Neural cell (in vitro differentiated cells): ENCODE results near the gene TTLL1. TPM values are rescaled to one million over a fixed set of nuclear protein-coding genes. Genes with fewer than 3 reads are reported as not detected.

Experiments used
- H2AFZ ChIP-seq: fragments of 200-600, 300-800 bp; sonication (generic), shearing (Covaris generic); 2 replicates; pipeline ENCODE4 v1.6.0; 2014; ENCODE audit warnings: low read depth, mild to moderate bottlenecking, antibody characterized with exemption, low read length, moderate library complexity
- H3F3A ChIP-seq: fragments of 200-600 bp; shearing (Covaris generic); 2 replicates; pipeline ENCODE4 v1.6.1; 2016; ENCODE audit warnings: mild to moderate bottlenecking, moderate library complexity, mixed read lengths, antibody characterized with exemption, low read length; ENCODE audit not compliant: insufficient read depth, poor library complexity, severe bottlenecking
- H3K27ac ChIP-seq: fragments of 200-600, 300-800 bp; sonication (generic), shearing (Covaris generic); 2 replicates; pipeline ENCODE4 v1.5.1; 2014; ENCODE audit warnings: mild to moderate bottlenecking, low read length, moderate library complexity
- H3K27me3 ChIP-seq: fragments of 300-800, 200-600 bp; sonication (generic), shearing (Covaris generic); 2 replicates; pipeline ENCODE4 v1.6.0; 2014; ENCODE audit warnings: mild to moderate bottlenecking, low read depth, low read length, moderate library complexity; ENCODE audit not compliant: insufficient read depth
- H3K36me3 ChIP-seq: fragments of 300-800, 200-600 bp; sonication (generic), shearing (Covaris generic); 2 replicates; pipeline ENCODE4 v1.5.1; 2014; ENCODE audit warnings: mild to moderate bottlenecking, antibody characterized with exemption, low read length, moderate library complexity; ENCODE audit not compliant: insufficient read depth
- H3K4me2 ChIP-seq: fragments of 300-800, 200-600 bp; sonication (generic), shearing (Covaris generic); 2 replicates; pipeline ENCODE4 v1.6.0; 2014; ENCODE audit warnings: mild to moderate bottlenecking, low read length
- H3K4me3 ChIP-seq: fragments of 300-800, 200-600 bp; sonication (generic), shearing (Covaris generic); 2 replicates; pipeline ENCODE4 v1.5.1; 2014; ENCODE audit warnings: mild to moderate bottlenecking, low read length, moderate library complexity
- H3K79me2 ChIP-seq: fragments of 200-600 bp; shearing (Covaris generic); replicated peaks from 2 replicates; pipeline ENCODE4 v1.6.0; 2014; ENCODE audit warnings: mild to moderate bottlenecking, low read length, moderate library complexity; ENCODE audit not compliant: insufficient read depth
- H3K9ac ChIP-seq: fragments of 300-800, 200-600 bp; sonication (generic), shearing (Covaris generic); 2 replicates; pipeline ENCODE4 v1.6.1; 2016; ENCODE audit warnings: mild to moderate bottlenecking, low read length, mixed read lengths
- H3K9me2 ChIP-seq: fragments of 200-600 bp; shearing (Covaris generic); 2 replicates; pipeline ENCODE4 v1.6.1; 2016; ENCODE audit warnings: mild to moderate bottlenecking, low read length, mixed read lengths; ENCODE audit not compliant: insufficient read depth
- H3K9me3 ChIP-seq: fragments of 200-600, 300-800 bp; sonication (generic), shearing (Covaris generic); 2 replicates; pipeline ENCODE4 v1.6.1; 2016; ENCODE audit warnings: mild to moderate bottlenecking, mixed run types, low read length, moderate library complexity, mixed read lengths
- H4K20me1 ChIP-seq: fragments of 200-600 bp; shearing (Covaris generic); 2 replicates; pipeline ENCODE4 v1.6.1; 2016; ENCODE audit warnings: mild to moderate bottlenecking, mixed run types; ENCODE audit not compliant: insufficient read depth
- EP300 ChIP-seq: fragments of 450-650 bp; conservative IDR thresholded peaks from 2 replicates; pipeline ENCODE4 v1.6.1; 2014; ENCODE audit warnings: antibody characterized with exemption, mild to moderate bottlenecking, moderate library complexity; ENCODE audit not compliant: poor library complexity, severe bottlenecking
- EZH2 ChIP-seq: fragments of 200-600, 300-800 bp; shearing (Covaris generic), sonication (generic); IDR thresholded peaks from 2 replicates; pipeline ENCODE4 v1.6.1; 2014; ENCODE audit warnings: antibody characterized with exemption, low read length, borderline replicate concordance, mild to moderate bottlenecking; ENCODE audit not compliant: insufficient read depth, poor library complexity, severe bottlenecking
- MXI1 ChIP-seq: fragments of 450-650 bp; conservative IDR thresholded peaks from 2 replicates; pipeline ENCODE4 v1.6.1; 2014; ENCODE audit warnings: antibody characterized with exemption, mild to moderate bottlenecking; ENCODE audit not compliant: poor library complexity, severe bottlenecking
- POLR2AphosphoS5 ChIP-seq: IDR thresholded peaks from 2 replicates; pipeline ENCODE4 v1.6.1; 2012
- RAD21 ChIP-seq: fragments of 450-650 bp; conservative IDR thresholded peaks from 2 replicates; pipeline ENCODE4 v1.6.1; 2014; ENCODE audit warnings: antibody characterized with exemption, mild to moderate bottlenecking, moderate library complexity
- SMC3 ChIP-seq: fragments of 450-650 bp; conservative IDR thresholded peaks from 2 replicates; pipeline ENCODE4 v1.6.1; 2014; ENCODE audit warnings: antibody characterized with exemption, mild to moderate bottlenecking, moderate library complexity; ENCODE audit not compliant: poor library complexity
- TAF1 ChIP-seq: IDR thresholded peaks from 2 replicates; pipeline ENCODE4 v1.6.1; 2012; ENCODE audit warnings: low read depth
- polyA plus RNA-seq: library from polyadenylated mRNA; depleted of rRNA; stranded (reverse); fragments of >200 nt; gene quantifications from 2 replicates; pipeline ENCODE4 v1.2.3, GENCODE V29; 2014
- TF ChIP-seq, protein P1 (sequence below): fragments of 450-650 bp; IDR thresholded peaks from 2 replicates; pipeline ENCODE4 v1.5.1; 2014; ENCODE audit warnings: antibody characterized with exemption, mild to moderate bottlenecking, moderate library complexity; ENCODE audit not compliant: poor library complexity, severe bottlenecking
- TF ChIP-seq, protein P2 (sequence below): IDR thresholded peaks from 2 replicates; pipeline ENCODE4 v1.6.1; 2012; ENCODE audit warnings: borderline replicate concordance

Gene TTLL1
- polyA plus RNA-seq, 1 donor from 2014 or later: 36.3 TPM

DNA sequence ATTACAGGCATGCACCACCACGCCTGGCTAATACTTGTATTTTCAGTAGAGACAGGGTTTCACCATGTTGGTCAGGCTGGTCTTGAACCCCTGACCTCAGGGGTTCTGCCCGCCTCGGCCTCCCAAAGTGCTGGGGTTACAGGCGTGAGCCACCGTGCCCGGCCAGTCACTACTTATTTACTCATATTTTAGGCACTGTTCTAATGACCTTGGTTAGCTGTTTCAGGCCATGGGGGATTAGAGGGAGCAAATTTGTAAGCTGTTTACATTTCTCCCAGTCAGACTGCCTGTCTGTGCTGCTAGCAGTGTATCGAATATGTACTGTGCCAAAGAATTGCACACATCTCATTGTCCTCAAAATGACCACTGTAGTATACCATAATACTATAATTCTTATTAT, 41.6 kb downstream of the TTLL1 start:
- Histone ChIP-seq H3K4me2 (no peak overlapping the region), H3K4me3 (no peak overlapping the region), H3K9me3 (no peaks in the 10 kb centered on the region), H3F3A (no peaks in the 10 kb centered on the region), H4K20me1 (no peaks in the 10 kb centered on the region), H3K79me2 (no peaks in the 10 kb centered on the region), H3K9ac (no peak overlapping the region), H2AFZ (no peak overlapping the region), H3K36me3 (no peaks in the 10 kb centered on the region), H3K27ac (no peak overlapping the region), H3K9me2 (no peaks in the 10 kb centered on the region), H3K27me3 (no peaks in the 10 kb centered on the region)
- TF ChIP-seq EP300 (no peak), EZH2 (no peak), SMC3 (no peak), TAF1 (no peak), RAD21 (no peak), MXI1 (no peak), POLR2AphosphoS5 (no peak)
- TF ChIP-seq, protein P1, sequence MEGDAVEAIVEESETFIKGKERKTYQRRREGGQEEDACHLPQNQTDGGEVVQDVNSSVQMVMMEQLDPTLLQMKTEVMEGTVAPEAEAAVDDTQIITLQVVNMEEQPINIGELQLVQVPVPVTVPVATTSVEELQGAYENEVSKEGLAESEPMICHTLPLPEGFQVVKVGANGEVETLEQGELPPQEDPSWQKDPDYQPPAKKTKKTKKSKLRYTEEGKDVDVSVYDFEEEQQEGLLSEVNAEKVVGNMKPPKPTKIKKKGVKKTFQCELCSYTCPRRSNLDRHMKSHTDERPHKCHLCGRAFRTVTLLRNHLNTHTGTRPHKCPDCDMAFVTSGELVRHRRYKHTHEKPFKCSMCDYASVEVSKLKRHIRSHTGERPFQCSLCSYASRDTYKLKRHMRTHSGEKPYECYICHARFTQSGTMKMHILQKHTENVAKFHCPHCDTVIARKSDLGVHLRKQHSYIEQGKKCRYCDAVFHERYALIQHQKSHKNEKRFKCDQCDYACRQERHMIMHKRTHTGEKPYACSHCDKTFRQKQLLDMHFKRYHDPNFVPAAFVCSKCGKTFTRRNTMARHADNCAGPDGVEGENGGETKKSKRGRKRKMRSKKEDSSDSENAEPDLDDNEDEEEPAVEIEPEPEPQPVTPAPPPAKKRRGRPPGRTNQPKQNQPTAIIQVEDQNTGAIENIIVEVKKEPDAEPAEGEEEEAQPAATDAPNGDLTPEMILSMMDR: no peak
- TF ChIP-seq, protein P2, sequence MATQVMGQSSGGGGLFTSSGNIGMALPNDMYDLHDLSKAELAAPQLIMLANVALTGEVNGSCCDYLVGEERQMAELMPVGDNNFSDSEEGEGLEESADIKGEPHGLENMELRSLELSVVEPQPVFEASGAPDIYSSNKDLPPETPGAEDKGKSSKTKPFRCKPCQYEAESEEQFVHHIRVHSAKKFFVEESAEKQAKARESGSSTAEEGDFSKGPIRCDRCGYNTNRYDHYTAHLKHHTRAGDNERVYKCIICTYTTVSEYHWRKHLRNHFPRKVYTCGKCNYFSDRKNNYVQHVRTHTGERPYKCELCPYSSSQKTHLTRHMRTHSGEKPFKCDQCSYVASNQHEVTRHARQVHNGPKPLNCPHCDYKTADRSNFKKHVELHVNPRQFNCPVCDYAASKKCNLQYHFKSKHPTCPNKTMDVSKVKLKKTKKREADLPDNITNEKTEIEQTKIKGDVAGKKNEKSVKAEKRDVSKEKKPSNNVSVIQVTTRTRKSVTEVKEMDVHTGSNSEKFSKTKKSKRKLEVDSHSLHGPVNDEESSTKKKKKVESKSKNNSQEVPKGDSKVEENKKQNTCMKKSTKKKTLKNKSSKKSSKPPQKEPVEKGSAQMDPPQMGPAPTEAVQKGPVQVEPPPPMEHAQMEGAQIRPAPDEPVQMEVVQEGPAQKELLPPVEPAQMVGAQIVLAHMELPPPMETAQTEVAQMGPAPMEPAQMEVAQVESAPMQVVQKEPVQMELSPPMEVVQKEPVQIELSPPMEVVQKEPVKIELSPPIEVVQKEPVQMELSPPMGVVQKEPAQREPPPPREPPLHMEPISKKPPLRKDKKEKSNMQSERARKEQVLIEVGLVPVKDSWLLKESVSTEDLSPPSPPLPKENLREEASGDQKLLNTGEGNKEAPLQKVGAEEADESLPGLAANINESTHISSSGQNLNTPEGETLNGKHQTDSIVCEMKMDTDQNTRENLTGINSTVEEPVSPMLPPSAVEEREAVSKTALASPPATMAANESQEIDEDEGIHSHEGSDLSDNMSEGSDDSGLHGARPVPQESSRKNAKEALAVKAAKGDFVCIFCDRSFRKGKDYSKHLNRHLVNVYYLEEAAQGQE: no peak

- no peaks in the 10 kb centered on the region for H3K36me3 ChIP-seq
- H3K27ac ChIP-seq: no peak overlapping the region
- H3K9ac ChIP-seq: no peak overlapping the region
- no peak overlapping the region for H3K4me3 ChIP-seq
- no peaks in the 10 kb centered on the region for H4K20me1 ChIP-seq
- H3K9me2 ChIP-seq: no peaks in the 10 kb centered on the region
- no peaks in the 10 kb centered on the region for H3K79me2 ChIP-seq
- no peaks in the 10 kb centered on the region for H3K27me3 ChIP-seq
- TF ChIP-seq EZH2 (no peak), MXI1 (no peak), SMC3 (no peak)
- TF ChIP-seq, protein P2: no peak
- TF ChIP-seq, protein P1: no peak
- H3K4me2 ChIP-seq: no peak overlapping the region
- H2AFZ ChIP-seq: no peak overlapping the region
- H3F3A ChIP-seq: no peaks in the 10 kb centered on the region
- no peaks in the 10 kb centered on the region for H3K9me3 ChIP-seq
These were observed 44.9 kb downstream of the TTLL1 start for GRCh38 chr22:43044290-43044712.
